ENCODE results near the gene SMCO1.
A peak's percentile ranks its signal among the peaks of the same experiment; 100 is the strongest.
"Not testable (repeated sequence)": the region's sequence is repeated elsewhere in the genome, so short reads cannot be mapped to it uniquely, and the experiment has no call there.

The SMCO1 gene

GRCh38 chr3:196544491-196544992, 29.4 kb upstream of the SMCO1 start:
- DNase-seq (ENCODE audit: insufficient read length) (no peak), FAIRE-seq (no peak)
- no peak for TF ChIP-seq POLR2AphosphoS5 (IDR thresholded peaks at IDR 0.05; ENCODE audit: low read depth, low read length)
- TF ChIP-seq TAF1 (IDR thresholded peaks at IDR 0.05; ENCODE audit: borderline replicate concordance, low read depth, low read length), result no peak
- no peak for TF ChIP-seq POLR2A (IDR thresholded peaks at IDR 0.05; ENCODE audit: low read depth, low read length)

- DNase-seq (ENCODE audit: insufficient read length), result no peak
- TF ChIP-seq POLR2AphosphoS5 (IDR thresholded peaks at IDR 0.05; ENCODE audit: low read depth, low read length) (no peak), POLR2A (IDR thresholded peaks at IDR 0.05; ENCODE audit: low read depth, low read length) (no peak), TAF1 (IDR thresholded peaks at IDR 0.05; ENCODE audit: borderline replicate concordance, low read depth, low read length) (no peak)
- no peak for FAIRE-seq
These were observed 26.7 kb upstream of the SMCO1 start for GRCh38 chr3:196541684-196542445.

- DNase-seq (ENCODE audit: insufficient read length) (peak; percentile 21), FAIRE-seq (no peak)
- TF ChIP-seq POLR2A (IDR thresholded peaks at IDR 0.05; ENCODE audit: low read depth, low read length) (no peak), POLR2AphosphoS5 (IDR thresholded peaks at IDR 0.05; ENCODE audit: low read depth, low read length) (no peak), TAF1 (IDR thresholded peaks at IDR 0.05; ENCODE audit: borderline replicate concordance, low read depth, low read length) (no peak)
These were observed 22.3 kb upstream of the SMCO1 start for GRCh38 chr3:196537319-196537984.

- no peak for FAIRE-seq
- TF ChIP-seq POLR2A (IDR thresholded peaks at IDR 0.05; ENCODE audit: low read depth, low read length) (no peak), TAF1 (IDR thresholded peaks at IDR 0.05; ENCODE audit: borderline replicate concordance, low read depth, low read length) (no peak)
- DNase-seq (ENCODE audit: insufficient read length), result no peak
These were observed 18.1 kb upstream of the SMCO1 start for GRCh38 chr3:196533260-196533681.

- TF ChIP-seq POLR2AphosphoS5 (IDR thresholded peaks at IDR 0.05; ENCODE audit: low read depth, low read length) (no peak), TAF1 (IDR thresholded peaks at IDR 0.05; ENCODE audit: borderline replicate concordance, low read depth, low read length) (no peak), POLR2A (IDR thresholded peaks at IDR 0.05; ENCODE audit: low read depth, low read length) (no peak)
- no peak for DNase-seq (ENCODE audit: insufficient read length)
- FAIRE-seq, result no peak
These were observed 16.3 kb upstream of the SMCO1 start for GRCh38 chr3:196531418-196531817.

GRCh38 chr3:196528639-196529233, 13.6 kb upstream of the SMCO1 start:
- peak; percentile 83 for TF ChIP-seq POLR2A (IDR thresholded peaks at IDR 0.05; ENCODE audit: low read depth, low read length)
- peak; percentile 73 for TF ChIP-seq TAF1 (IDR thresholded peaks at IDR 0.05; ENCODE audit: borderline replicate concordance, low read depth, low read length)
- TF ChIP-seq POLR2AphosphoS5 (IDR thresholded peaks at IDR 0.05; ENCODE audit: low read depth, low read length), result peak; percentile 81
- DNase-seq (ENCODE audit: insufficient read length) (peak; percentile 88), FAIRE-seq (peak; percentile 98)

GRCh38 chr3:196525141-196525540, 10.0 kb upstream of the SMCO1 start:
- FAIRE-seq (no peak), DNase-seq (ENCODE audit: insufficient read length) (no peak)
- TF ChIP-seq POLR2A (IDR thresholded peaks at IDR 0.05; ENCODE audit: low read depth, low read length), result no peak
- TF ChIP-seq POLR2AphosphoS5 (IDR thresholded peaks at IDR 0.05; ENCODE audit: low read depth, low read length), result no peak
- no peak for TF ChIP-seq TAF1 (IDR thresholded peaks at IDR 0.05; ENCODE audit: borderline replicate concordance, low read depth, low read length)

- DNase-seq (ENCODE audit: insufficient read length) (no peak), FAIRE-seq (no peak)
- no peak for TF ChIP-seq POLR2AphosphoS5 (IDR thresholded peaks at IDR 0.05; ENCODE audit: low read depth, low read length)
- TF ChIP-seq POLR2A (IDR thresholded peaks at IDR 0.05; ENCODE audit: low read depth, low read length), result no peak
- TF ChIP-seq TAF1 (IDR thresholded peaks at IDR 0.05; ENCODE audit: borderline replicate concordance, low read depth, low read length), result no peak
These were observed 9.4 kb upstream of the SMCO1 start for GRCh38 chr3:196524527-196524926.

- FAIRE-seq, result no peak
- no peak for TF ChIP-seq POLR2A (IDR thresholded peaks at IDR 0.05; ENCODE audit: low read depth, low read length)
- no peak for TF ChIP-seq TAF1 (IDR thresholded peaks at IDR 0.05; ENCODE audit: borderline replicate concordance, low read depth, low read length)
- no peak for TF ChIP-seq POLR2AphosphoS5 (IDR thresholded peaks at IDR 0.05; ENCODE audit: low read depth, low read length)
- no peak for DNase-seq (ENCODE audit: insufficient read length)
These were observed 8.7 kb upstream of the SMCO1 start for GRCh38 chr3:196523841-196524240.

GRCh38 chr3:196521291-196521690, 6.1 kb upstream of the SMCO1 start:
- DNase-seq (ENCODE audit: insufficient read length); FAIRE-seq: not testable (repeated sequence)

- TF ChIP-seq TAF1 (IDR thresholded peaks at IDR 0.05; ENCODE audit: borderline replicate concordance, low read depth, low read length) (no peak), POLR2AphosphoS5 (IDR thresholded peaks at IDR 0.05; ENCODE audit: low read depth, low read length) (no peak), POLR2A (IDR thresholded peaks at IDR 0.05; ENCODE audit: low read depth, low read length) (no peak)
- no peak for FAIRE-seq
- no peak for DNase-seq (ENCODE audit: insufficient read length)
These were observed 4.6 kb upstream of the SMCO1 start for GRCh38 chr3:196519718-196520082.
